ENCODE measurements around the gene PPP5C. TPM values are rescaled to one million over a fixed set of nuclear protein-coding genes. Genes with fewer than 3 reads are reported as not detected.
"Not testable (repeated sequence)": the region's sequence is repeated elsewhere in the genome, so short reads cannot be mapped to it uniquely, and the experiment has no call there.

Gene PPP5C
- polyA plus RNA-seq, 3 donors, result 101 to 122 (median 118) TPM

GRCh38 chr19:46381756-46382345, 35.0 kb downstream of the PPP5C start:
- DNase-seq, result no peak

- DNase-seq, result no peak
Measured at GRCh38 chr19:46383171-46383815, 36.4 kb downstream of the PPP5C start.

DNA sequence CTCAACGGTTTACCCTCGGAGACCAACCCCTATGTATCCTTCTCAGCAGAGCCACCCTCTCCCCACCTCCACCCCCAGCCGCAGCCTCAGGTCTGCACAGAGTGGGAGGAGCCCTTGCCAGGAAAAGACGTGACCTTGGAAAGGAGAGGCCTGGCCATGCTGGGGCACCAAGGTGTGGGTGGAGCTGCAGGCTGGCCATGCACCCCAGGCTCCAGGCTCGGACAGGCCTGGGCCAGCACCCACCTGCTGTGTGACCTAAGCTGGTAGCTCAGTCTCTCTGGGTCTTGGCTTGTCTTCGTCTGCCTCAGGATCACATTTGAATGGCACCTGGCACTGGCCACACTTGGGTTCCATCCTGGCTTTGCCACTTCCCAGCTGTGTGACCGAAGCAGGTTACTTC, 37.0 kb downstream of the PPP5C start:
- DNase-seq, result no peak

DNA sequence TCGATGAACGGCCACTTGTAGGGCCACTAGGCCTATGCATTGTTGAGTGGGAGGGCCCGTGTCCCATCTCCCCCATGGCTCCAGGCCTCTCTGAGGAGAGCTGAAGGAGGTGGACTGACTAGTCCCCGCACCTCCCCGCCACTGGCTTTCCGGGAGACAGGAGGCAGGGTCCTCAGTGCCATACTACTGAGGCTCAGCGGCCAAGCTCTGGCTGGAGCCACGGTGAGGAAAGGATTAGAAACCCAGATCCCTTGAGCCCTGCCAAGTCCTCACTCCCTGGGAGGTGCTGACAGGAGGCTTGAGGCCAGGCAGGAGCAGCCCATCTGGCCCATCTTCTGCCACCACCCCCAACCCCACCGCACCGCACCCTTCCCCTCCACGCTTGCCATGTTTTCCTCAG, 37.5 kb downstream of the PPP5C start:
- no peak for DNase-seq

DNA sequence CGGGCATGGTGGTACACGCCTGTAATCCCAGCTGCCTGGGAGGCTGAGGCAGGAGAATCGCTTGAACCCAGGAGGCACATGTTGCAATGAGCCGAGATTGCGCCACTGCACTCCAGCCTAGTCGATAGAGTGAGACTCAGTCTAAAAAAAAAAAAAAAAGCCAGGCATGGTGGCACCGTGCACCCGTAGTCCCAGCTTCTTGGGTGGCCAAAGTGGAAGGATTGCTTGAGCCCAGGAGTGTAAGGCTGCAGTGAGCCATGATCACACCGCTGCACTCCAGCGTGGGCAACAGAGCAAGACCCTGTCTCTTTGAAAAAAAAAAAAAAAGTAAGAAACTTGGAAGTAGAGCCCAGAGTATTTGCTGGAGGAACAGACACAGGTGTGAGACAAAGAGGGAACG, 38.7 kb downstream of the PPP5C start:
- DNase-seq, result no peak

GRCh38 chr19:46386151-46386550, 39.3 kb downstream of the PPP5C start:
- DNase-seq, result no peak

DNA sequence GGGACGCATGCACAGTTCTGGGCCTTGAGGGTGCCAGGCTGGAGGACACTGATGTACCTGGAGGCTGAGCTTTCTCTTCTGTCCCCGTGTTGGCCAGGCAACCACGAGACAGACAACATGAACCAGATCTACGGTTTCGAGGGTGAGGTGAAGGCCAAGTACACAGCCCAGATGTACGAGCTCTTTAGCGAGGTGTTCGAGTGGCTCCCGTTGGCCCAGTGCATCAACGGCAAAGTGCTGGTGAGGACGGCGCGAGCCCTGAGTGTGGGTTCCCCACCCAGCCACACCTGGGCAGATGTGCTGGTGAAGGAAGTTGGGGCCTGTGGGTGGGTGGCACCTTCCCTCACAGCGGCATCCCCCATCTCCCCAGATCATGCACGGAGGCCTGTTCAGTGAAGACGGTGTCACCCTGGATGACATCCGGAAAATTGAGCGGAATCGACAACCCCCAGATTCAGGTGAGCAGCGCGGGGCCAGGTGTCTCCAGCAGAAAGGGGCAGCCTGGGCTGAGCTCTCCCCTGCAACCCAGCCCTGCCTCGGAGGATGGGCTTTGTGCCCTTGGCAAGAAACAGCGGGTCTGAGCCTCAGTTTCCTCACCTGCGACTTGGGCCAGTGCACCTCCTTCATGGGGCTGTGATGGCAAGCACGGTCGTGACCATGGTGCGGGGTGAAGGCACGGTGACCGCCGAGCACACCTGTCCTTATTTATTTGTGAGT, 40.3 kb downstream of the PPP5C start:
- DNase-seq, result no peak

GRCh38 chr19:46387713-46388130, 40.8 kb downstream of the PPP5C start:
- DNase-seq, result no peak

DNA sequence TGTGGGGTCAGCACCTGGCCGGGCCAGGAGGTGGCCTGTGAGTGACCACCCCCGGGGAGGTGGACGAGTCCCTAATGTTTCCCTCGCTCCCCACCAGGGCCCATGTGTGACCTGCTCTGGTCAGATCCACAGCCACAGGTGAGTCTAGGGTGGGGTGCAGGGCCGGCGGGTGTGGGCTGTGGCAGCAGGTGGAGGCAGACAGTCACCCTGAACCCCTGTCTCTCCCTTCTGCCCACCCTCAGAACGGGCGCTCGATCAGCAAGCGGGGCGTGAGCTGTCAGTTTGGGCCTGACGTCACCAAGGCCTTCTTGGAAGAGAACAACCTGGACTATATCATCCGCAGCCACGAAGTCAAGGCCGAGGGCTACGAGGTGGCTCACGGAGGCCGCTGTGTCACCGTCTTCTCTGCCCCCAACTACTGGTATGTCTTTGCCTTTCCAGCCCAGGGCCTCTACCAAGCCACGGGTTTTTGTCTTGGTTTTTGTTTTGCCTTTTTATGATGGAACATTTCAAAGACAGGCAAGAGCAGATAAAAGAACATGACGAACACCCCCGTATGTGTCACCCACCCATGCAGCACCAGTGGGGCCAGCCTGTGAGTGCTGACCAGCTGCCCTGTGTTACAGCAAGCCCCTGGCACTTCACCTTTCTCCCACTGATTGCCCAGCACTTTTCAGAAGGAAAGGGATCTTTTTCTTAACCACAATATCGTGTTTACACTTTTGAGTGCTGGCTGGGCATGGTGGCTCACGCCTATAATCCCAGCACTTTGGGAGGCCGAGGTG, 41.6 kb downstream of the PPP5C start:
- DNase-seq, result no peak

GRCh38 chr19:46390121-46390858, 43.4 kb downstream of the PPP5C start:
- DNase-seq, result no peak

- DNase-seq, result no peak
Measured at GRCh38 chr19:46390866-46391265, 44.0 kb downstream of the PPP5C start.

GRCh38 chr19:46391296-46392251, 44.7 kb downstream of the PPP5C start:
- no peak for DNase-seq

DNA sequence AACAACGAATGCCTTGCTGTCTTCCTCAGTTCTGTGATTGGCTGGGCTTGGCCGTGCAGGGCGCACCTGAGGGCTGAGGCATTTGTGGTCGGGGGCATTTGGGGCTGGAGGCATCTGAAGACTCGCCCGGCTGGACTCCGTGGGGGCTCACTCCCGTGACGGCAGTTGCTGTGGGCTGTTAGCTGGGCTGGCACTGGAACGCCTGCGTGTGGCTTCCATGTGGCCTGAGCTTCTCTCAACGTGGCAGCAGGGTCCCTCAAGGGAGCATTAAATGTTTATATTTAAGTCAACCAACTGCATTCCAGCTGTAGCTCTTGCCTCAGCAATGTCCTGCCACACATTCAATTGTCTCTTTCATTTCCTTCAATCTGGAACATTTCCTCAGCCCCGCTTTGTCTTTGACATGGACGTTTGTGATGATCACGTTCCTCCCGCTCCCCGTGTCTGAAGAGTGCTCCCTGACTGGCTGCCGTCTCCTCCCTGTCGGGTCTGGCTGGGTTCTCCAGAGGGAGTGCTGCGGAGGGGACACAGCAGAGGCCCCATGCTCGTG, 45.4 kb downstream of the PPP5C start:
- DNase-seq, result peak; percentile 55

GRCh38 chr19:46392837-46393236, 46.0 kb downstream of the PPP5C start:
- DNase-seq, result no peak

DNA sequence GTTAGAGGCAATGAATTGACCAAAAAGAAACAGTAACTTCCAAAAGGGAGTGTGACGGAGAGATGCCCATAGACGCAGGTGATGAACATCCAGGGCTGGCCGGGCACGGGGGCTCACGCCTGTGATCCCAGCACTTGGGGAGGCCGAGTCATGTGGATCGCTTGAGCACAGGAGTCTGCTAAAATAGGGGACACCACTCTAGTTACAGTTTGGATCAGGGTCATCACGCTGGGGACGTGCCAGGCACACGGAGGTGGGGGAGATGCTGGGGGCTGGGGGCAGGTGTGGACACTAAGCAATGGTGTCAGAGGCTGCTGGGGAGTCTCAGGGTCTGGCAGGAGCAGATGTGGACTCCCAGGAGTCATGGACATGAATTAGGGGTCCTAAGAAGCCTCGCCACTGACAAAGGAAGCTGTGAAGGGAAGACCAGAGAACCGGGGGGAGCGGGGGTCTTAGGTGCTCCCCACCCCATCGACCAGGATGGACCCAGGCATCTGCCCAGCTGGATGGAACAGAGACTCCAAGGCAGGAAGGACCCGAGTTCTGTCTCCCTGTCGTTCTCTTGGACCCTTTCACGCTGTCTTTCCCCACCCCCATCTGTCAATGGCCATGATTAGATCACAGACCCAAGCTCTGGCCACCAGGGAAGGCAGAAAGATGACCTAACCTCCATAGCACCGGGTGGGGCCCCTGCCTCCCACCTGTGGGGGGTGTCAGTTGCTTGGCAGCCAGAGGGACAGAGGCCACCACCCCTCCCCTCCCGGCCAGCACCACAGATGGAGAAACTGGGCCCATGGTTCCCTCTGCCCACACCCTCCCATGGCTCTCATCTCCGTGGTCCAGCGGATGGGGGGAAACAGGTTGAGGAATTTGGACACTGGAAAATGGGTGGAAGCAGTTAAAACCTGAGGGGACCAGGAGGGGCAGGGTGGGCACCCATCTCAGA, 46.8 kb downstream of the PPP5C start:
- DNase-seq, result no peak

DNA sequence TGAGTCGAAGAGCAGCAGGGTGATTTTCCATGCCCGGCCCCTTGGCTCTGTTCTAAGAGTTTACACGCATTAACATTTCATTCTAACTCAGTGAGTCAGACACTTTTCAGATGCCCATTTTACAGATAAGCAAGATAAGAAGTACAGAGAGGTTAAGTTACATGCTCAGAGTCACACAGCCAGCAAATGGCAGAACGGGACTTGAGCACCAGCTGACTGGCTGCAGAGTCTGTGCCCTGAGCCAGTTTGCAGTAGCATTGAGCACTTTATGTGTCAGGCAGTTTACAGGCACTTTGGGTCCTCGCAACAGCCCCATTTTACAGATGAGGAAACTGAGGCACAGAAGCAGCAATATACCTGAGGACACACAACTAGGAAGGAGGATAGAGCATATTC, 47.5 kb downstream of the PPP5C start:
- no peak for DNase-seq

GRCh38 chr19:46397801-46398479, 51.1 kb downstream of the PPP5C start:
- not testable (repeated sequence) for DNase-seq

GRCh38 chr19:46402725-46403124, 55.8 kb downstream of the PPP5C start:
- DNase-seq, result no peak
